K562 (cell line): Measurements from ENCODE around the gene PPP3CB. TPM values are rescaled to one million over a fixed set of nuclear protein-coding genes. Genes with fewer than 3 reads are reported as not detected.

Experiments used
- SMARCA5 ChIP-seq: fragments of 450-650 bp; IDR thresholded peaks from 2 replicates; pipeline ENCODE4 v1.6.1; 2016
- TEAD4 ChIP-seq, 2 experiments: sonication (generic) in 1 of 2; formaldehyde crosslinking in 1 of 2; IDR thresholded peaks; 2 replicates each; pipeline versions ENCODE4 v1.6.1 to v1.8.0; 2012 to 2022; ENCODE audit warnings: borderline replicate concordance in 1 of 2, inconsistent platforms in 1 of 2, low read length in 1 of 2, mild to moderate bottlenecking in 1 of 2, missing genetic modification reagents in 1 of 2
- ZNF311 ChIP-seq: fragments of 250-450 bp; sonication (Bioruptor Pico); IDR thresholded peaks from 2 replicates; pipeline ENCODE4 v1.4.0; 2020; ENCODE audit warnings: mild to moderate bottlenecking, moderate library complexity
- polyA plus RNA-seq, 8 experiments: library from polyadenylated mRNA; depleted of rRNA in 4 of 8; stranded (reverse) in 5 of 8; unstranded in 3 of 8; fragments of >200 nt; fragmentation: Nextera tagmentation in 2 of 8; fragmentation: Illumina TruSeq in 1 of 8; extraction: Ambion mirVana in 2 of 8; extraction: Trizol in 1 of 8; gene quantifications; 2 replicates each; pipeline versions ENCODE4 v1.2.1 to v1.2.3, GENCODE V29; 2011 to 2014; ENCODE audit warnings: inconsistent platforms in 1 of 8, missing spikeins in 1 of 8
- total RNA-seq, 7 experiments: library from RNA; depleted of rRNA in 6 of 7; stranded (reverse); fragments of >200 nt in 6 of 7; fragmentation: Illumina TruSeq in 2 of 7; extraction: Trizol in 2 of 7; gene quantifications; 2 replicates each; pipeline versions ENCODE4 v1.2.1 to v1.2.3, GENCODE V29; 2011 to 2021; ENCODE audit warnings: low replicate concordance in 1 of 7
- TF ChIP-seq, protein P1 (sequence below): fragments of 450-650 bp; IDR thresholded peaks from 2 replicates; pipeline ENCODE4 v1.6.1; 2016; ENCODE audit warnings: low read depth
- TF ChIP-seq, protein P2 (sequence below), 3 experiments: fragments of 200-800 bp in 1 of 3; fragments of 250-450 bp in 1 of 3; fragments of 450-650 bp in 1 of 3; sonication (Bioruptor Pico) in 1 of 3; sonication (Bioruptor generic) in 1 of 3; formaldehyde crosslinking in 1 of 3; IDR thresholded peaks; 2 replicates each; pipeline versions ENCODE4 v1.6.1 to v1.8.0; 2016 to 2022; ENCODE audit warnings: mild to moderate bottlenecking in 2 of 3, missing genetic modification characterization in 2 of 3, missing compliant biosample characterization in 1 of 3, moderate library complexity in 1 of 3
- TF ChIP-seq, protein P3 (sequence below): sonication (generic); formaldehyde crosslinking; IDR thresholded peaks from 2 replicates; pipeline ENCODE4 v1.8.0; 2022; ENCODE audit warnings: mild to moderate bottlenecking, missing genetic modification reagents

The PPP3CB gene
- total and polyA plus RNA-seq, 9 of the 15 experiments (the other 6 are each of a cell fraction or from before 2014, with no cell fraction given): 9.6 to 27.6 (median 17.8) TPM

DNA sequence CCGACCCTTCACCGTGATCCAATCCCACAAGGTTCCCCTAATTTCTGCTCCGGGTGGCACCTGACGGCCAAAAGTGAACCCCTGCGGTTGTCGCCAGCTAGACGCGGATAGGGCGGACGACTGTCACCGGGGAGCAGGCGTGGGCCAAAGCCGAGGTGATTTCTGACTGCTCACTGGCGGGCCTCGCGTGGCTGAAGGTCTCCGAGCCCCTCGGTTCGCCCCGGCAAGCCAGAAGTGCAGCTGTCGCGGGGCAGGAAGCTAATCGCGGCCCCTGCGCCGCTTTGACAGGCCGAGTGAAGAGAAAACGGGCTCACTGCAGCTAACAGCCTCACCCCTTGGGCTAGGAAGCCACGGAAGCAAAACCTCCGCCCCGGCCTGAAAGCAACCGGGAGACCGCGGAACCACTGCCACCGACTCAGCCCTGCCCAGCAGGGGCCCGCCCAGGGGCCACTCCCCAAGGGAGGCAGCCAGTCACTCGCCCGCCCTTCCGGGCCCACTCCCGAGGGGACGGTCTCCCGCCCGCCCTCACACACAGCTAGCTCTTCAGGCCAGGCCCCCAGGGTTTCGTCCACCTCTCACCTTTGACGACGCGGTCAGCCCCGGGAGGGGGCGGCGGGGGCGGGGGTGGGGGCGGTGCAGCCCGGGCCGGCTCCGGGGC is 469 bp downstream of the PPP3CB start (continued):
- TF ChIP-seq, protein P1, sequence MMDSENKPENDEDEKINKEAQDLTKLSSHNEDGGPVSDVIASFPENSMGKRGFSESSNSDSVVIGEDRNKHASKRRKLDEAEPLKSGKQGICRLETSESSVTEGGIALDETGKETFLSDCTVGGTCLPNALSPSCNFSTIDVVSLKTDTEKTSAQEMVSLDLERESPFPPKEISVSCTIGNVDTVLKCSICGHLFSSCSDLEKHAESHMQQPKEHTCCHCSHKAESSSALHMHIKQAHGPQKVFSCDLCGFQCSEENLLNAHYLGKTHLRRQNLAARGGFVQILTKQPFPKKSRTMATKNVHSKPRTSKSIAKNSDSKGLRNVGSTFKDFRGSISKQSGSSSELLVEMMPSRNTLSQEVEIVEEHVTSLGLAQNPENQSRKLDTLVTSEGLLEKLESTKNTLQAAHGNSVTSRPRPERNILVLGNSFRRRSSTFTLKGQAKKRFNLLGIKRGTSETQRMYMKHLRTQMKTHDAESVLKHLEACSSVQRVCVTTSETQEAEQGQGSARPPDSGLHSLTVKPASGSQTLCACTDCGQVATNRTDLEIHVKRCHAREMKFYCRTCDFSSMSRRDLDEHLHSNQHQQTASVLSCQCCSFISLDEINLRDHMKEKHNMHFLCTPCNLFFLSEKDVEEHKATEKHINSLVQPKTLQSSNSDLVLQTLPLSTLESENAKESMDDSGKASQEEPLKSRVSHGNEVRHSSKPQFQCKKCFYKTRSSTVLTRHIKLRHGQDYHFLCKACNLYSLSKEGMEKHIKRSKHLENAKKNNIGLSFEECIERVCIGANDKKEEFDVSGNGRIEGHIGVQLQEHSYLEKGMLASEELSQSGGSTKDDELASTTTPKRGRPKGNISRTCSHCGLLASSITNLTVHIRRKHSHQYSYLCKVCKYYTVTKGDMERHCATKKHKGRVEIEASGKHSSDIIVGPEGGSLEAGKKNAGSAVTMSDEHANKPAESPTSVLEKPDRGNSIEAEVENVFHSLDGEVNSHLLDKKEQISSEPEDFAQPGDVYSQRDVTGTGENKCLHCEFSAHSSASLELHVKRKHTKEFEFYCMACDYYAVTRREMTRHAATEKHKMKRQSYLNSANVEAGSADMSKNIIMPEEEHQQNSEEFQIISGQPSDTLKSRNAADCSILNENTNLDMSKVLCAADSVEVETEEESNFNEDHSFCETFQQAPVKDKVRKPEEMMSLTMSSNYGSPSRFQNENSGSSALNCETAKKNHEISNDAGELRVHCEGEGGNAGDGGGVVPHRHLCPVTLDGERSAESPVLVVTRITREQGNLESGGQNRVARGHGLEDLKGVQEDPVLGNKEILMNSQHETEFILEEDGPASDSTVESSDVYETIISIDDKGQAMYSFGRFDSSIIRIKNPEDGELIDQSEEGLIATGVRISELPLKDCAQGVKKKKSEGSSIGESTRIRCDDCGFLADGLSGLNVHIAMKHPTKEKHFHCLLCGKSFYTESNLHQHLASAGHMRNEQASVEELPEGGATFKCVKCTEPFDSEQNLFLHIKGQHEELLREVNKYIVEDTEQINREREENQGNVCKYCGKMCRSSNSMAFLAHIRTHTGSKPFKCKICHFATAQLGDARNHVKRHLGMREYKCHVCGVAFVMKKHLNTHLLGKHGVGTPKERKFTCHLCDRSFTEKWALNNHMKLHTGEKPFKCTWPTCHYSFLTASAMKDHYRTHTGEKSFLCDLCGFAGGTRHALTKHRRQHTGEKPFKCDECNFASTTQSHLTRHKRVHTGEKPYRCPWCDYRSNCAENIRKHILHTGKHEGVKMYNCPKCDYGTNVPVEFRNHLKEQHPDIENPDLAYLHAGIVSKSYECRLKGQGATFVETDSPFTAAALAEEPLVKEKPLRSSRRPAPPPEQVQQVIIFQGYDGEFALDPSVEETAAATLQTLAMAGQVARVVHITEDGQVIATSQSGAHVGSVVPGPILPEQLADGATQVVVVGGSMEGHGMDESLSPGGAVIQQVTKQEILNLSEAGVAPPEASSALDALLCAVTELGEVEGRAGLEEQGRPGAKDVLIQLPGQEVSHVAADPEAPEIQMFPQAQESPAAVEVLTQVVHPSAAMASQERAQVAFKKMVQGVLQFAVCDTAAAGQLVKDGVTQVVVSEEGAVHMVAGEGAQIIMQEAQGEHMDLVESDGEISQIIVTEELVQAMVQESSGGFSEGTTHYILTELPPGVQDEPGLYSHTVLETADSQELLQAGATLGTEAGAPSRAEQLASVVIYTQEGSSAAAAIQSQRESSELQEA: no peak
- TF ChIP-seq ZNF311 (CRISPR knock-in tag) (no peak), SMARCA5 (no peak), TEAD4 (IDR thresholded peaks at IDR 0.05; ENCODE audit: low read length) (no peak; the same call in 1 of the 2 replicates), TEAD4 (CRISPR knock-in tag; IDR thresholded peaks at IDR 0.05; ENCODE audit: borderline replicate concordance) (no peak)
- TF ChIP-seq, protein P2, sequence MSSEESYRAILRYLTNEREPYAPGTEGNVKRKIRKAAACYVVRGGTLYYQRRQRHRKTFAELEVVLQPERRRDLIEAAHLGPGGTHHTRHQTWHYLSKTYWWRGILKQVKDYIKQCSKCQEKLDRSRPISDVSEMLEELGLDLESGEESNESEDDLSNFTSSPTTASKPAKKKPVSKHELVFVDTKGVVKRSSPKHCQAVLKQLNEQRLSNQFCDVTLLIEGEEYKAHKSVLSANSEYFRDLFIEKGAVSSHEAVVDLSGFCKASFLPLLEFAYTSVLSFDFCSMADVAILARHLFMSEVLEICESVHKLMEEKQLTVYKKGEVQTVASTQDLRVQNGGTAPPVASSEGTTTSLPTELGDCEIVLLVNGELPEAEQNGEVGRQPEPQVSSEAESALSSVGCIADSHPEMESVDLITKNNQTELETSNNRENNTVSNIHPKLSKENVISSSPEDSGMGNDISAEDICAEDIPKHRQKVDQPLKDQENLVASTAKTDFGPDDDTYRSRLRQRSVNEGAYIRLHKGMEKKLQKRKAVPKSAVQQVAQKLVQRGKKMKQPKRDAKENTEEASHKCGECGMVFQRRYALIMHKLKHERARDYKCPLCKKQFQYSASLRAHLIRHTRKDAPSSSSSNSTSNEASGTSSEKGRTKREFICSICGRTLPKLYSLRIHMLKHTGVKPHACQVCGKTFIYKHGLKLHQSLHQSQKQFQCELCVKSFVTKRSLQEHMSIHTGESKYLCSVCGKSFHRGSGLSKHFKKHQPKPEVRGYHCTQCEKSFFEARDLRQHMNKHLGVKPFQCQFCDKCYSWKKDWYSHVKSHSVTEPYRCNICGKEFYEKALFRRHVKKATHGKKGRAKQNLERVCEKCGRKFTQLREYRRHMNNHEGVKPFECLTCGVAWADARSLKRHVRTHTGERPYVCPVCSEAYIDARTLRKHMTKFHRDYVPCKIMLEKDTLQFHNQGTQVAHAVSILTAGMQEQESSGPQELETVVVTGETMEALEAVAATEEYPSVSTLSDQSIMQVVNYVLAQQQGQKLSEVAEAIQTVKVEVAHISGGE (CRISPR knock-in tag; IDR thresholded peaks at IDR 0.05): peak in 2 of 3 experiments; percentile 70 to 89; a peak in 4 of 6 replicates
- TF ChIP-seq, protein P3, sequence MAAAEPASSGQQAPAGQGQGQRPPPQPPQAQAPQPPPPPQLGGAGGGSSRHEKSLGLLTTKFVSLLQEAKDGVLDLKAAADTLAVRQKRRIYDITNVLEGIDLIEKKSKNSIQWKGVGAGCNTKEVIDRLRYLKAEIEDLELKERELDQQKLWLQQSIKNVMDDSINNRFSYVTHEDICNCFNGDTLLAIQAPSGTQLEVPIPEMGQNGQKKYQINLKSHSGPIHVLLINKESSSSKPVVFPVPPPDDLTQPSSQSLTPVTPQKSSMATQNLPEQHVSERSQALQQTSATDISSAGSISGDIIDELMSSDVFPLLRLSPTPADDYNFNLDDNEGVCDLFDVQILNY: no peak
